AG09319 (cell line): ENCODE results near the gene BIK.

Source experiments
- DNase-seq: peaks from one replicate; pipeline ENCODE4 v3.0.0-alpha.2; 2010; ENCODE audit warnings: low read depth; ENCODE audit errors: extremely low read depth
- TF ChIP-seq, protein P1 (sequence below): IDR thresholded peaks from 2 replicates; pipeline ENCODE4 v1.5.1; 2011; ENCODE audit warnings: low read depth, mild to moderate bottlenecking, inconsistent platforms, low read length, moderate library complexity

Gene BIK

DNA sequence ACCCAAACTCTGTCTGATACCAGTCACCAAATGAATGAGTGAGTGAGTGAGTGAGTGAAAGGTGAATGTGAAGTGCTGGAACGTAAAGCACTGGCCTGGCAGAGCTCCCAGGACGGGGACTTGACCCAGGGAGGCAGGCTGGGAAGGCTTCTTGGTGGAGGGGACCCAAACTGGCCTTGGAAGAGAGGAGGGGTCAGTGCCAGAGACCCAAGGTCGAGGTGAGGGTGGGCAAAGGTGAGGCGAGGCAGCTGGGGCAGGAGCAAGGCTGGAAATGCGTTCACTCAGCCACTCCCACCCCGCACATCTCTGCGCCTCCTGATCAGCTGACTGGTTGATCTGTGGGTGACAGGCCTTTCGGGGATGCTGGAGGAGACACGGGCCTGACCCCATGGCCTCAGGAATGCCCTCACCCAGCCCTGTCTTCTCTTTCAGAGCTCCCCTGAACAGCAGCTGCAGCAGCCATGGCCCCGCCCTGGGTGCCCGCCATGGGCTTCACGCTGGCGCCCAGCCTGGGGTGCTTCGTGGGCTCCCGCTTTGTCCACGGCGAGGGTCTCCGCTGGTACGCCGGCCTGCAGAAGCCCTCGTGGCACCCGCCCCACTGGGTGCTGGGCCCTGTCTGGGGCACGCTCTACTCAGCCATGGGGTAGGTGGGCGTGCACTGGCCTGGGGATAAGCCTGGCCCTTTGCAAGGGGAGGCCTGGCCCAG lies 48.4 kb downstream of the BIK start:
- DNase-seq, result no peak
- TF ChIP-seq, protein P1, sequence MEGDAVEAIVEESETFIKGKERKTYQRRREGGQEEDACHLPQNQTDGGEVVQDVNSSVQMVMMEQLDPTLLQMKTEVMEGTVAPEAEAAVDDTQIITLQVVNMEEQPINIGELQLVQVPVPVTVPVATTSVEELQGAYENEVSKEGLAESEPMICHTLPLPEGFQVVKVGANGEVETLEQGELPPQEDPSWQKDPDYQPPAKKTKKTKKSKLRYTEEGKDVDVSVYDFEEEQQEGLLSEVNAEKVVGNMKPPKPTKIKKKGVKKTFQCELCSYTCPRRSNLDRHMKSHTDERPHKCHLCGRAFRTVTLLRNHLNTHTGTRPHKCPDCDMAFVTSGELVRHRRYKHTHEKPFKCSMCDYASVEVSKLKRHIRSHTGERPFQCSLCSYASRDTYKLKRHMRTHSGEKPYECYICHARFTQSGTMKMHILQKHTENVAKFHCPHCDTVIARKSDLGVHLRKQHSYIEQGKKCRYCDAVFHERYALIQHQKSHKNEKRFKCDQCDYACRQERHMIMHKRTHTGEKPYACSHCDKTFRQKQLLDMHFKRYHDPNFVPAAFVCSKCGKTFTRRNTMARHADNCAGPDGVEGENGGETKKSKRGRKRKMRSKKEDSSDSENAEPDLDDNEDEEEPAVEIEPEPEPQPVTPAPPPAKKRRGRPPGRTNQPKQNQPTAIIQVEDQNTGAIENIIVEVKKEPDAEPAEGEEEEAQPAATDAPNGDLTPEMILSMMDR, result no peak

DNA sequence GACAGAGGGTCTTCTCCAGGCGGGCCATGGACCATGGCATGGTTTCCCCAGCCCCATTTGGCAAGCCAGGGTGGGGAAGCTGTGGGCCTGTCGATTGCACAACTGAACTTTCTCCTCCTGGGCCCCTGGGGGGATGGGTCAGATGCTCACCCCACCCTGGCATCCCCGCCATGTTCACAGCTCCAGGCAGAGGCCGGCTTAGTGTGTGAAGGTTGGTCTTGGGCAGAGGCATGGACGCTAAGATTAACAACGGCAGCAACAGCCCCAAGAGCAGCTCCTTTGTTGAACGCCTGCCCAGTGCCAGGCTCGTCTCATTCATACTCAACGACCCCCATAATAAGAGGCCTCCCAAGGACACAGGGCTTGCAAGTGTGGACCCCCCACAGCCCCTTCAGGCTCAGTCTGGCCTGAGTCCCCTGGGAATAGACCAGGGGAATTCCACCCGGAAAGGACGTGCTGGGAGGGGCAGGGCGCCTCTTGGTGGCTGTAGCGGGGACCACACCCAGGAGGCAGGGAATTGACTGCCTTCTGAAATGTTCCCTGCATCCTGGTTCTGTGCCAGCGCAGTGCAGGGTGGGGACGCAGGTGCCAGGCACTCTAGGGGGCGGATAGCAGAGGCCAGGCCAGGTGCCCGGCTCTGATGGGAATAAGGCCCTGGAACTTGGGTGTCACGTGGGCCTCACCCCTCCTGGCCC lies 49.1 kb downstream of the BIK start:
- TF ChIP-seq, protein P1, result peak; percentile 2
- DNase-seq, result no peak

DNA sequence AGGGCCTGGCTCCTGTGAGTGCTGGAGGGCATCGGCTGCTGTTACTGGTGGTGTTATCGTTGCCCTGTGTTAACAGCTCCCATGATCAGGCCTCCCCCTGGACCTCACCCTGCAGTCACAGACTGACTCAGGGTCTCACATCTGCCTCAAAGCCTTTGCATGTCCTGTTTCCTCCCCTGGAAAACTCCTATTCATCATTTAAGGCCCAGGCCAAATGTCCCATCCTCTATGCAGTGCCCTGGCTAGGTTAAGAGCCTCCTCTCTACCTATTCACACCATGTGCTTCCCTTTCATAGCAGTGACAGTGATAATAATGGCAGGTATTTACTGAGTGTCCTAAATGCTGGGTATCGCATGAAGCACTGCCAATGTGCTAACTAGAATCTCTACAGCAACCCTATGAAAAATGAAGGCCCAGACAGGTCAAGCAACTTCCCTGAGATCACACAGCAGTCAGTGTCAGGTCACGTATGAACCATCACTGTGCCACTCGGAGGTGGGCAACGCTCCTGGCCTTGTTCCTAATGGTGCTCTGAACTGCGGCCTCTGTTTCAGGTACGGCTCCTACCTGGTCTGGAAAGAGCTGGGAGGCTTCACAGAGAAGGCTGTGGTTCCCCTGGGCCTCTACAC lies 50.1 kb downstream of the BIK start:
- DNase-seq, result no peak
- TF ChIP-seq, protein P1, result no peak

DNA sequence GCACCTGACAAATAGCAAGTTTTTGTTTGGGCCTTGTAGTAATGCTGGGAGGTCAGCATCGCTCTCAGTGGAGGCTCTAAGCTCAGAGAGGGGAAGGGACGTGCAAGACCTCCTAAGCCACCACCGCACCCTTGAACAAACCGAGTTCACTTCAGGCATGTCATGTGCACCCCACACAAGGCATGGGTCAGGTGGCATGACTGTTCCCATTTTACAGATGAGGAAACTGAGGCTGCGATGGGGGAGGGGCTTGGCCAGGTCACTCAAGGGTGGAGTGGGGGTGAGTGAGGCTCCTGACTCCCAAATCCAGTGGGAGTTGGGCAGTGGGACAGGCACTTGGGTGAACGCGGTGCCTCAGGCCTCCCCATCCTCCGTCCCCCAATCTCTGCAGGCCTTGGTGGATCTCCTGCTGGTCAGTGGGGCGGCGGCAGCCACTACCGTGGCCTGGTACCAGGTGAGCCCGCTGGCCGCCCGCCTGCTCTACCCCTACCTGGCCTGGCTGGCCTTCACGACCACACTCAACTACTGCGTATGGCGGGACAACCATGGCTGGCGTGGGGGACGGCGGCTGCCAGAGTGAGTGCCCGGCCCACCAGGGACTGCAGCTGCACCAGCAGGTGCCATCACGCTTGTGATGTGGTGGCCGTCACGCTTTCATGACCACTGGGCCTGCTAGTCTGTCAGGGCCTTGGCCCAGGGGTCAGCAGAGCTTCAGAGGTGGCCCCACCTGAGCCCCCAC lies 52.0 kb downstream of the BIK start:
- DNase-seq, result no peak
- TF ChIP-seq, protein P1, result no peak

DNA sequence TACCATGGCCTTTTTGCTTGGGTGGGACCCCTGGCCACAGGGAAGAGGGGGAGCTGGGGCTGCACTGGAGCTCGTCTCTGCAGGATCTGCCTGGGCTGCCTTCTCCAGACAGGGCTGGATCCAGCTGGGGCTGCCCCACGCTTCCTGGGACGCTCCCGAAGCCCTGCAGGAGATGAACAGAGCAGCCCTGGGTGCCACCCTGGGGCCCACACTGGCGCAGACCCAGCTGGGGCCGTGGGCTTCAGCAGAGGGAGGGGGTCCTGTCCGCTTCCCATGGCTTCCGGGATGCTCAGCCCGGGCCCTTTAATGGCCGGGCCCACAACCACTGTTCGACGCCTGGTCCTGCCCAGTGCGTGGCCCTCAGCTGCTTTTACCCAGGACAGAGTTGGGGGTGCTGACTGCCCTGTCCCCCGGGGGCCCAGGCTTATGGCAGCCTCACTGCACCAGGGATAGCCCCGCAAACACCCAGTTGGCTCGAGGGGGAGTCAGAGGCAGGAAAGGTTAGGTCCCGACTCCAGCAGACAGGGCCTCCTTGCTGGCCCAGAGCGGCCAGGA lies 52.8 kb downstream of the BIK start:
- TF ChIP-seq, protein P1, result no peak
- no peak for DNase-seq

DNA sequence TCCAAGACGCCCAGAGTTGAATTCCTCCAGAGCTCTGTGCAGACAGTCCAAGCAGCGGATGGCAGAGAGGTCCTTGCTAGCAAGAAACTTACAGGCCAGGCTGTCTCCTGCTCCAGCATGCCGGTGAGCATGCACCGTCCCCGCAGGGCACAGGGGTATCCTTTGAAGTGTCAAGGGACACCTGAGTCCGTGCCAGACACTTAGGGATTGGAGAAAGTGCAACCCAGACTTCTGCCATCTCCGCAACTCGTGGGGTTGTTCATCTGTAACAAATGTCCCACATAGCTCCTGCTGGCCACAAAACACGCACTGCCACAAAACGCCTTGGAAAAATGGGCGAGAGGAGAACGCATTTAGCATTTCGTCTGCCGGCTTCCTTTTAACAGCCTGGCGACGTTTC lies 54.1 kb downstream of the BIK start:
- DNase-seq, result no peak
- TF ChIP-seq, protein P1, result no peak
